Thoracic aorta (tissue), 2 donors: ENCODE data around the gene MGAT5B. TPM values are rescaled to one million over a fixed set of nuclear protein-coding genes. Genes with fewer than 3 reads are reported as not detected.

Source experiments
- ATAC-seq: fragments of 150-250 bp; one replicate; pipeline ENCODE4 v1.8.0; 2017; ENCODE audit warnings: low read depth; ENCODE audit not compliant: insufficient number of reproducible peaks, low FRiP score
- DNase-seq: peaks from one replicate; pipeline ENCODE4 v3.0.0-alpha.2; 2020; ENCODE audit warnings: low spot score
- H3K27ac ChIP-seq, 2 donors: fragments of 200-600 bp; sonication (generic); 1 replicate in 1 of 2; 2 replicates in 1 of 2; pipeline ENCODE4 v1.5.1; 2016; ENCODE audit warnings: mild to moderate bottlenecking in 2 of 2, moderate library complexity in 2 of 2
- H3K27me3 ChIP-seq: fragments of 200-600 bp; sonication (generic); replicated peaks from 2 replicates; pipeline ENCODE4 v1.6.0; 2016; ENCODE audit warnings: mild to moderate bottlenecking; ENCODE audit not compliant: insufficient read depth
- H3K36me3 ChIP-seq: fragments of 200-600 bp; sonication (generic); one replicate; pipeline ENCODE4 v1.5.1; 2016
- H3K4me1 ChIP-seq, 2 donors: fragments of 200-600 bp; sonication (generic); 1 replicate in 1 of 2; 2 replicates in 1 of 2; pipeline versions ENCODE4 v1.5.1 to v1.6.0; 2016; ENCODE audit warnings: low read depth in 2 of 2, mild to moderate bottlenecking in 1 of 2; ENCODE audit not compliant: control insufficient read depth in 1 of 2
- H3K4me3 ChIP-seq: fragments of 200-600 bp; sonication (generic); 2 replicates; pipeline ENCODE4 v1.5.1; 2016; ENCODE audit warnings: mild to moderate bottlenecking
- H3K9me3 ChIP-seq: fragments of 200-600 bp; sonication (generic); 2 replicates; pipeline ENCODE4 v1.5.1; 2016
- CTCF ChIP-seq: fragments of 200-600 bp; sonication (generic); IDR thresholded peaks from one replicate; pipeline ENCODE4 v1.5.1; 2019; ENCODE audit warnings: antibody characterized with exemption
- total RNA-seq, 2 donors: library from RNA; depleted of rRNA; stranded (reverse); fragments of >200 nt; gene quantifications; one replicate each; pipeline versions ENCODE4 v1.1.0 to v1.2.3, GENCODE V29; 2016

Gene MGAT5B
- total RNA-seq, 2 donors from 2014 or later: 0.14 TPM; not detected in 1

- Histone ChIP-seq H3K27ac (no peak overlapping the region), H3K27me3 (no peaks in the 10 kb centered on the region), H3K4me3 (no peak overlapping the region), H3K9me3 (no peaks in the 10 kb centered on the region), H3K36me3 (no peaks in the 10 kb centered on the region), H3K4me1 (no peaks in the 10 kb centered on the region)
- DNase-seq: no peak
- no peak for TF ChIP-seq CTCF
- no peak for ATAC-seq
Measured at GRCh38 chr17:76947771-76948170, 79.6 kb downstream of the MGAT5B start.

GRCh38 chr17:76948301-76948700 is 80.1 kb downstream of the MGAT5B start:
- no peaks in the 10 kb centered on the region for H3K27me3 ChIP-seq
- no peaks in the 10 kb centered on the region for H3K4me1 ChIP-seq
- DNase-seq (no peak), ATAC-seq (no peak)
- H3K4me3 ChIP-seq: no peak overlapping the region
- H3K27ac ChIP-seq: no peak overlapping the region
- H3K36me3 ChIP-seq: no peaks in the 10 kb centered on the region
- H3K9me3 ChIP-seq: no peaks in the 10 kb centered on the region
- no peak for TF ChIP-seq CTCF

DNA sequence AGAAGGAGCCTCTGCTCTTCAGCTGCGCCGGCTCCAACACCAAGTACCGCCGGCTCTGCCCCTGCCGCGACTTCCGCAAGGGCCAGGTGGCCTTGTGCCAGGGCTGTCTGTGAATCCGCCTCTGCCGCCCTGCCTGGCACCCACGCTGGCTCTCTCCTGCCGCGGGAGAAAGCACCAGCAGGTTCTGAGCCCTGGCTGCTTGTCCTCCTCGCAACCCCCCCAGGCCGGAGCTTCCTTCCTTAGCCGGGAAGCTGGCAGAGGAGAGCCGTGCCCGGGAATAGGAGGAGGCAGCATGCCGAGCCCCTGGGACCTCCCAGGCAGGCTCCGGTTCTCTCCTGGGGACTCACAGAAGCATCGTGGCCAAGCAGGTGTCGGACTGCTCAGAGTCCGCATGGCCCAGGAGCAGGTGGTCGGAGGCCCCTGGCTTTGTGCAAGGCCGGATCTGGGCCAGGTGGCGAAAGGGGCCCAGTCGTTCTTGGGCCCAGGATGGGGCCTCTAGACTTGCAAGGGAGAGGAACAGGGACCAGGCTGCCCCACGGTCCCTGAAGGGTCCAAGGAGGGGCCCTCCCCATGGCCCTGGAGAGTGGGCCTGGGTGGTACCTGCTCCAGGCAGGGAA is 80.6 kb downstream of the MGAT5B start:
- H3K9me3 ChIP-seq: no peaks in the 10 kb centered on the region
- TF ChIP-seq CTCF: no peak
- no peaks in the 10 kb centered on the region for H3K27me3 ChIP-seq
- no peaks in the 10 kb centered on the region for H3K36me3 ChIP-seq
- H3K27ac ChIP-seq: no peak overlapping the region
- no peak for DNase-seq
- no peak overlapping the region for H3K4me3 ChIP-seq
- ATAC-seq: no peak
- H3K4me1 ChIP-seq: no peaks in the 10 kb centered on the region

DNA sequence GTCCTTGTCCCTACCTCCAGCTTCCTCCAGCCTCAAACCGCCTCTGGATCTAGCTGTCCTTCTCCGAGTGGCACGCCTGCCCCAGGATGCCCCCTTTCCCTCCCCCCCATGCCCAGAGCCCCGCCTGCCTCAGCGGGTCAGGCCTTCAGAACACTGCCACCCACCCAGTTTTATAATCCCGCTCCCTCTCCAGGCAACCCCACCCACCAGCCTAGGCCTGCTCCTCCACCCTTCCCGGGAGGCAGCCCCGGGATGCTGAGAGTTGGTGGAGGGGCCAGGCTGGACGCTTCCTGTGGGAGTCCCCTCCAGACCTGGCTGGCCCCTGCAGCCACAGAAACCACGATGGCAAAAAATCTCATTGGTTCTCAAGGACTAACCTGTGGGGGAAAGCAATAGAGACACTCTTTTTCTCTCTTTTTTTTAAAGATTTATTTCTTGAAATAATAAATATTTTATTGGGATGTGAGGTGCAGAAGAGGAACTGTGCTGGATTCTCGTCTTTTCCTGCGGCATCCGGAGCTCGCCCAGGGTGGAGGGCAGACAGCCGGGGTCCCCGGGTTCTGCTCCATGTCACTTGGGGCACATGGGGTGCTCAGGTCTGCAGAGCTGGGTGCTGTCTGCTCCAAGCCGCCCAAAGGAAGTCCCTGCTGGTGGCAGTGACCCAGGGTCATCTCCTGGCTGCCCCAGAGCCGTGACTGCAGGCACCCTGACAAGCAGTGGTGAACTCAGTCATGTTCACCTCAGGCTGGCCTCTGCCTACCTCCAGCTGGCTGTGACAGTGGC is 81.9 kb downstream of the MGAT5B start:
- H3K9me3 ChIP-seq: no peaks in the 10 kb centered on the region
- H3K36me3 ChIP-seq: no peaks in the 10 kb centered on the region
- H3K4me3 ChIP-seq: no peak overlapping the region
- no peaks in the 10 kb centered on the region for H3K27me3 ChIP-seq
- no peak for DNase-seq
- TF ChIP-seq CTCF: no peak
- no peak for ATAC-seq
- no peaks in the 10 kb centered on the region for H3K4me1 ChIP-seq
- H3K27ac ChIP-seq: no peak overlapping the region

DNA sequence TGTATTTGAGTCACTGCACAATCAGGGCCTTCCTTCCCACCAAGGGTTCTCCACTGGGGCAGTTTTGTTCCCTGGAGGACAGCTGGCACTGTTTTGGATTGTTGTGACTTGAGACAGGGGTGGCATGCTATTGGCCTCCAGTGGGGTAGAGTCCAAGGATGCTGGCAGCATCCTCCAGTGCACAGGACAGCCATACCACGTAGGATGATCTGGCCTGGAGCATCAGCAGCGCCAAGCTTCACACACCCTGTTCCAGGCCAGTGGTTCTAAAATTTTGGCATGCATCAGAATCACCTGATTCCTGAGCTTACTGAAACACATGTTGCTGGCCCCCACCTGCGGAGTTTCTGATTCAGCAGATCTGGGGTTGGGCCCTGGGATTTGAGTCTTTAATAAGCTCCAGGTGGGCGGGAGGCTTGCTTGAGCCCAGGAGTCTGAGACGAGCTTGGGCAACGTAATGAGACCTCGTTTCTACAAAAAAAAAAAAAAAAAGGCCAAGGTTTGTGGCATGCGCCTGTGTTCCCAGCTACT is 83.2 kb downstream of the MGAT5B start:
- no peak for TF ChIP-seq CTCF
- no peak for DNase-seq
- H3K27me3 ChIP-seq: no peaks in the 10 kb centered on the region
- no peak overlapping the region for H3K27ac ChIP-seq
- H3K4me1 ChIP-seq: no peaks in the 10 kb centered on the region
- no peak for ATAC-seq
- H3K4me3 ChIP-seq: no peak overlapping the region
- H3K36me3 ChIP-seq: no peaks in the 10 kb centered on the region
- H3K9me3 ChIP-seq: no peaks in the 10 kb centered on the region
